SKM-1 treated with dmso at 0.1 percent for 144 hours (cell line): ENCODE measurements around the gene CLDN34.

Experiments
- DNase-seq: peaks from one replicate; lab custom pipeline; 2025; ENCODE audit not compliant: unreplicated experiment; lab: John Stamatoyannopoulos, UW

CLDN34 gene

GRCh38 chrX:9966775-9967408, at the start of gene CLDN34:
Gene CLDN34, plus strand, starts transcription at chrX:9967358. Its CDS starts 0 bp downstream, at chrX:9967358.
- DNase-seq, result no peak

- no peak for DNase-seq
These were observed 49.3 kb upstream of the CLDN34 start for GRCh38 chrX:9917861-9918260.

GRCh38 chrX:9919632-9920172, 47.5 kb upstream of the CLDN34 start:
- no peak for DNase-seq

GRCh38 chrX:9921407-9921806, 45.8 kb upstream of the CLDN34 start:
- DNase-seq, result no peak

DNA sequence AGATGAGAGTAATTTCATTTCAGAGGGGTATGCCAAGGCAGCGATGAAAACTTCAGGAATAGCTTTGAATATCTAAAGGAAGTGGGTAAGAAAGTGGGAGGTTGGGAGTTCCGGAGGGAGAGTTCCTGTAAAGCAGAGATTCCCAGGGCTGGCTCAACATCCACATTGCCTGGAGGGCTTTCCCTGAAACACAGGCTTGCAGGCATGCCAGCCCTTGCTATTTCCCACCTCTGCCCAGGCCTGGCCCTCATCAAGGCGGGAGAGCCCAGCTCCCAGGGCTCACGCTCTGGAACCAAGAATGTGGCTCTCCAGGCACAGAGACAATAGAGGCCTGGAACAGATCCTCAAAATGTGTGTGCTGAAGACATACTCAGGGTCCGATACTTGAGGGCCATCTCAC, 43.8 kb upstream of the CLDN34 start:
- no peak for DNase-seq

DNA sequence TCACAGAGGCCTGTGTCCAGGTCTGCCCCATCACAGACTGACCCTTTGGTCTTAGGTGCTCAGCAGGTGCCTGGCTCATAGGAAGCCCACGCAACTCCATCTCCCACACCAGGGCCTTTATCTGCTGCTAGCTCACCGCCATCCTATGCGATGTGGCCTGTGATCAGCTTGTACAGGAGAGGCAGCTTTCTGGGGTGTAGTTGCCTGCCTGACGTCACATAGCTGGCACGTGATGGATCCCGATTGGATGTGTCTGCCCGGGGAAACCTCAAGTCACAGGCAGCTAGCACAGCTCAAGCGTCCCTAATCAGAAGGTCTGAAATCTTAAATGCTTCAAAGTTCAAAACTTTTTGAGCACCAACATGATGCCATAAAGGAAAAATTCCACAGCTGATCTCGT, 41.2 kb upstream of the CLDN34 start:
- DNase-seq, result no peak

DNA sequence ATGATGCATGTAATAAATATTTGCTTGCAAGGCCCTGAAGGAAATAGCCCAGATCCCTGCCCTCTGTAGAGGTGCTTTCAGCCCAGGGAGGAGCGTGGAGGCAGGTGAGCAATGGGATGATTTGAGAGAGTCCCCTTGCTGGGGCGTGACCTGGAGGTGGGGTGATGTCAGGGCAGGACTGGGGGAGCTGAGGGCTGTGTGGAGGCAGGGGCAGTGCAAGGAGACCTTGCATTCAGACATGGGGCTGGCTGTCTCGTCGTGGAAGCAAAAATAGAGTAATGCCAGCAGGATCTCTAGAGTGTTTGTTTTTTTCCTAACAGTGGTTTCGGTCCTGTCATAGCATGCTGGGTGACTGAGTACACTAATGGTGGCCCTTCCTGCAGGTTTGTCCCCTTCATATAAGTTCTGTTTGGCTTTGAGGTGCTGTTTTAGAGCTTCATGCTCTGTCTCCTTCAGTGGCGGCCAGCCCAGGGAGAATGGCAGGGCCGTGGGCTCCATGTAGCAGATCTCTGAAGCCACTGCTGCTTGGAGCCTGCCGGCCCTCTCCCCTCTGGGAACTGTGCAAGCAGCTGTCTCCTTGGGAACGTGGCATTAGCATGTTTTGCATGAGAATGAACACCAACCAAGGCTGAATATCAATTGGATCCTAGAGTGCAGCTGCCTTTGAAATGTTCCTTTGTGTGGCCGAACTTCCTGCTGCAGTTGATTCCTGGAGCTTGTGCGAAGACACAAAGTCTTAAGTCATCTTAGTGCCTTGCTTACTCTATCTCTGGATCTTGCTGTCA, 39.3 kb upstream of the CLDN34 start:
- no peak for DNase-seq

DNA sequence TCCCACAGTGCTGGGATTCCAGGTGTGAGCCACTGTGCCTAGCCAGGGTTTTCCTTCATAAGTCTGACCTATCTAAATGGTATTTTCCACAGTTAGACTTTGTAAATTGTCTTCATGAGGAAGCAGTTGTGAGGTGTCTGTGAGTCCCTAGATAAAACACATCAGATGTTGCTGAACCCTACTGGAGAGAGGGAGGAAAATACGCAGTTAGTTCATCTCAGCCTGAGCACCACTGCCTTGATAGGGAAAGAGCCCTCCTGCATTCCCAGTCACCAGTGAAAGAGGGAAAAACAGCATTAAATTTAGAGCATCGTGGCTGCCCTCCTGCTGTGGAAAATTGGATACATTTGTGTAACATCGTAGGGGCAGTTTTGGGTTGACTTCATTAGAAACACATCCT, 31.7 kb upstream of the CLDN34 start:
- no peak for DNase-seq

DNA sequence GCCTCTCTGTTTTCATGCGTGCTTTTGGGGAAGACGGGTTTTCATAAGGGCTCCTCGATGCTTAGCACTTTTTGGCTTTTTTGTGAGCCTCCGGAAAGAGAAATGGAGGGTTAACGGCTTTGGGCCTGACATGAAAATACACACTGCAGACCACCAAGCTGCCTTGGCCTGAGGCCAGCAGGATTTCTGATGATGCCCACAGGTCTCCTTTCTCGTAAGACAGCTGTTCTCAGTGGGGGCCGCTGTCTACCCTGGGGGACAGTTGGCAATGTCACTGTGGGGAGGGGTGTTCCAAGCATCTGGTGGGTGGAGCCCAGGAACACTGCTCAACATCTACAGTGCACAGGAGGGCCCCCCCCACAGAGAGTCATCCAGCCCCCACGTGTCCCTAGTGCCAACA, 29.4 kb upstream of the CLDN34 start:
- no peak for DNase-seq

DNA sequence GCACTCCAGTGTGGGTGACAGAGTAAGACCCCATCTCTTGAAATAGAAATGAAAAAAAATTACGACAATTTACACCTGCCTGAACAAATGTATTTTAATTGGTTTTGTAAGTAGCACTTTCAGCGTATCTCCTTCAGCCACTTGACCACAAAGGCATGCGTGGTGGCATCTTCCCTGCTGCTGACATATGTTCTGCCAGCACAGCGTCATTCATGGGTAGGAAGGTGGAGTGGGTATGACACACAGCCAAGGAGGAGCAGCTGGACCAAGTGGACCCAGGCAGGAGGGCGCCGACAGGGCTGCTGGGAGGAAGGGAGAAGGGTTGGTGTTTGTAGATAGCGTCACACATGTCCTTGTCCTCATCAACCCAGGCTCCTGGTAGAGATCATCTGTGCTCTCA, 28.6 kb upstream of the CLDN34 start:
- DNase-seq, result no peak

DNA sequence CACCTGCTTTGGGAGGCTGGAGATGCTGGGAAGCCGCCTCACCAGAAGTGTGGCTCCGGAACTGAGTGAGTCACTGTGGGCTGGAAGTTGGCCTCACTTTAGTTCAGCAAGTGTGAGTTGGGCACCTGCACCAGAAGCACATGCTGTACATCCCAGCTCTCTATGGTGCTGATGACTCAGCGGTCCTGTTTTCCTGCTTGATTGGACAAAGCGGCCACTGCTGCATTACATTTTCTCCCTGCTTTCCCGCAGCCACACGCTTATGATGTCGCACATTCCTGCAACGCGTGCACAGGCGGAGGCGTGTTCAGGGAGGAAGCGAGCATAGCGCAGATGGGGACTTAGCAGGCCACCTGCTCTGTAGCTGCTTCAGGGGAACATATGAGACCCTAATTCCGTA, 26.7 kb upstream of the CLDN34 start:
- no peak for DNase-seq

DNA sequence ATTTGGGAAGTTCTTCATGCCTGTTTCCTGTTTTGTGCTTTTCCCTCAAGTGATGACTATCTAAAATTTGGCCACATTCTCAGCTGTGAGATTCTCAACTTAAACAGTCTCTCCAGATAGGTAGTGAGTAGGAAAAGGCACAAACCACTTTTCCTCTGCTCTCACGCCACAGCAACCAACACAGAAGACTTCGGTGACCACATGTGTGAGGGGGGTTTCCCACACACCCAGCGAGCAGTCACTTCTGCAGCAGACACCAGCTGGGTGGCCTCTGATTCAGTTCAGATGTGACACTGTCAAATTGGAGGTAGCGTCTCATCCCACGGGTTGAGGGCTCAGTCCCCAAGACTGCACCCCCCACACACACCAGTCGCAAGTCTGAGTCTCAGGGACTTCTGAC, 25.1 kb upstream of the CLDN34 start:
- DNase-seq, result no peak

GRCh38 chrX:9943420-9943819, 23.7 kb upstream of the CLDN34 start:
- no peak for DNase-seq

- DNase-seq, result no peak
These were observed 19.9 kb upstream of the CLDN34 start for GRCh38 chrX:9947131-9947794.

DNA sequence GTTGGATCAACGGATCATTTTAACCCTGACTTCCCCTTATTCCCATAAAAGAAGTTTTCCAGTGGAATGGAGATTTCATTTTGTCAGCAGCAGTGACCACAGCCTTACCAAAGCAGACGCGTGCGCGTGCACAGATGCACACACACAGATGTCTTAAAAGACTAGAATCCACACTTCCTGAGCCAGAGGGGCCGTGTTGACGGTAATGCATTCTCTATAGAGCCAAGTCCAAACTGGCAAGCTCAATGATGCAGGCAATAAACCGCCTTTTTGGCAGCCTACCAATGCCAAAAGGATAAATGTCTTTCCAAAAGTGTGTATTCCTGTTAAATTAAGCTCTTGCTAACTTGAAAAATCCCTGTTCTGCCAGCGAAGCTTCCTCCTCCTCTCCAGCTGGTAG, 18.8 kb upstream of the CLDN34 start:
- no peak for DNase-seq

DNA sequence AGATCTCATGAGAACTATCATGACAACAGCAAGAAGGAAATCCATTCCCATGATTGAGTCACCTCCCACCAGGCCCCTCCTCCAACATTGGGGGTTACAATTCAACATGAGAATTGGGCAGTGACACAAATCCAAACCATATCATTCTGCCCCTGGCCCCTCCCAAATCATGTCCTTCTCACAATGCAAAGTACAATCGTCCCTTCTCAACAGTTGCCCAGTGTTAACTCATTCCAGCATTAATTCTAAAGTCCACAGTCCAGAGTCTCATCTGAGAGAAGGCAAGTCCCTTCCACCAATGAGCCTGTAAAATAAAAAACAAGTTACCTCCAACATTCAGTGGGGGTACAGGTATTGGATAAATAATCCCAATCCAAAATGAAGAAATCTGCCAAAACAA, 14.9 kb upstream of the CLDN34 start:
- DNase-seq, result no peak

DNA sequence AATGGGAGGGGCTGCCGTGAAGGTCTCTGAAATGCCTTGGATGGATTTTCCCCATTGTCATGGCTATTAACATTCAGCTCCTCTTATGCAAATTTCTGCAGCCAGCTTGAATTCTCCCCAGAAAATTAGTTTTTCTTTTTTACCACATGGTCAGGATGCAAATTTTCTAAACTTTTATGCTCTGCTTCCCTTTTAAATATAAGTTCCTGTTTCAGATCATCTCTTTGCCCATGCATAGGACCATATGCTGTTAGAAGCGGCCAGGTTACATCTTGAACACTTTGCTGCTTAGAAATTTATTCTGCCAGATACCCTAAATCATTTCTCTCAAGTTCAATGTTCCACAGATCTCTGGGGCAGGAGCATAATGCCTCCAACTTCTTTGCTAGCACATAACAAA, 13.8 kb upstream of the CLDN34 start:
- DNase-seq, result no peak

DNA sequence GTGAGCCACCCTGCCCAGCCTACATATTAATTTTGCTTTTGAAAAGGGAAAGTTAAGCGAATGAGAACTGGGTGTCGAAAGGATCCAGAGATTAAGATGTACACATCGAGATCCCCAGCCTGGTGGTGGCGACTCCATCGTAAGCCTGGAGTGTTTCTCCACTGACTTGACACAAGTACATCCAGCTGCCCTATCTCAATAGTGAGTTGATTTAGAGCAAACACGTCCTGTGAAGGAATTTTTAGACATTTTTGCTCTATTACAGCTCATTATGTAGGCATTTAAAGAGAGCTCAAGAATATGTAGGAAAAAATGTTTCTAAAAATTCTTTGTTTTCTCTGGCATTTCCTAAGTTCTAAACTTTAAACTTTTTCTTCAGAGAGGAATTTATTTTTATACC, 11.7 kb upstream of the CLDN34 start:
- no peak for DNase-seq

DNA sequence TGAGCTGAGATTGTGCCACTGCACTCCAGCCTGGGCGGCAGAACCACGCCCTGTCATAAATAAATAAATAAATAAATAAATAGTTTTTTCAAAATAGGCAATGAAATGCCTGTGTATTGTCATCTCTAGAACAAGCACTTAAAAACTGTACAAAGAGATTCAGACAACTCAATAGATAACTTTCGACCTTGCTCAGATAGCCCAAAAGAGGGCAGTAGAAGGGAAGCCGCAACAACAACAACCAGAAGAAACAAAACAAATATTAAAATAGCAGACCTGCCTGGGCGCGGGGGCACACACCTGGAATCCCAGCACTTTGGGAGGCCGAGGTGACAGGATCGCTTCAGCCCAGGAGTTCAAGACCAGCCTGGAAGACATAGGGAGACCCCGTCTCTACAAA, 9.4 kb upstream of the CLDN34 start:
- no peak for DNase-seq

DNA sequence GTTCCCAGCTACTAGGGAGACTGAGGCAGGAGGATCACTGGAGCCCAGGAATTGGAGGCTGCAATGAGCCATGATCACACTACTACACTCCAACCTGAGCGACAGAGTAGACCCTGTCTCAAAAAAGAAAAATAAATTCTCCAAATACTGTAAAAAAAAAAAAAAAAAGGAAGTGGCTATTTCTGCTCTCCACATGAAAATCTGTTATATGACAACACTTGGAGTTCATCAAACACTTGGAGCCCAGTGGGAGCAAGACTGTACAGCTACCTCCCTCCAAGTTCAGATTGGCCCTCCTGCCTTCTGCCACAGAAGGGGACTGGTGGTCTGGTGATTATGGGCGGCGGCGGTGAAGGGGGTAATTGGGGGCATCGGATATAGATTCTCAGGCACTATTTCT, 9.0 kb upstream of the CLDN34 start:
- no peak for DNase-seq

- DNase-seq, result no peak
These were observed 5.4 kb upstream of the CLDN34 start for GRCh38 chrX:9961750-9962149.

DNA sequence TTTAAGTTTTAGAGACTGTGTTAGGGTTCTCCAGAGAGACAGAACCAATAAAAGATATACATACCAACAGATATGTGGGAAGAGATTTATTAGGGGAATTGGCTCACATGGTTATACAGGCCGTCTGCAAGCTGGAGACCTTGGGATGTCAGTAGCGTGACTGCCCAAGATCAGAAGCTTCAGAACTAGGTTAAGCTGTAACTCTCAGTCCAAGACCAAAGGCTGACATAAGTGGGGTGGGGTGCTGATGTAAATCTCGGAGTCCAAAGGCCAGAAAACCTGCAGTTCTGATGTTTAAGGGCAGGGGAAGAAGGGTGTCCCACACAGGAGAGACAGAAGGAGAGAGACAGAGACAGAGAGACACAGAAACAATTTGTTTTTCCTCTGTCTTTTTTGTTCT, 10.5 kb downstream of the CLDN34 start:
- no peak for DNase-seq
